OCI-LY1 (cell line): Measurements from ENCODE around the gene GNAI2.

ENCODE experiments used
- H2AFZ ChIP-seq: fragments of 200-600 bp; sonication (generic), shearing (Covaris generic); 2 replicates; pipeline ENCODE4 v1.6.0; 2014; ENCODE audit warnings: antibody characterized with exemption, mild to moderate bottlenecking, low read length
- H3F3A ChIP-seq: fragments of 200-600 bp; sonication (generic), shearing (Covaris generic); 2 replicates; pipeline ENCODE4 v1.6.0; 2014; ENCODE audit warnings: mild to moderate bottlenecking, antibody characterized with exemption, low read length, moderate library complexity; ENCODE audit not compliant: insufficient read depth
- H3K27ac ChIP-seq: fragments of 200-600 bp; sonication (generic); 2 replicates; pipeline ENCODE4 v1.5.1; 2014; ENCODE audit warnings: low read length, mixed run types, mild to moderate bottlenecking, low read depth; ENCODE audit not compliant: poor library complexity, severe bottlenecking
- H3K27me3 ChIP-seq: fragments of 200-600 bp; sonication (generic); 2 replicates; pipeline ENCODE4 v1.6.0; 2014; ENCODE audit warnings: antibody characterized with exemption, mild to moderate bottlenecking, low read length, moderate library complexity; ENCODE audit not compliant: insufficient read depth
- H3K36me3 ChIP-seq: fragments of 200-600 bp; sonication (generic); 2 replicates; pipeline ENCODE4 v1.6.1; 2014; ENCODE audit warnings: mild to moderate bottlenecking, antibody characterized with exemption, low read length, moderate library complexity, mixed read lengths; ENCODE audit not compliant: insufficient read depth
- H3K4me1 ChIP-seq: fragments of 200-600 bp; sonication (generic); 2 replicates; pipeline ENCODE4 v1.5.1; 2014; ENCODE audit warnings: mild to moderate bottlenecking, low read length, moderate library complexity; ENCODE audit not compliant: insufficient read depth, severe bottlenecking
- H3K4me2 ChIP-seq: fragments of 200-600 bp; sonication (generic), shearing (Covaris generic); 2 replicates; pipeline ENCODE4 v1.6.1; 2014; ENCODE audit warnings: low read length
- H3K4me3 ChIP-seq: fragments of 200-600 bp; sonication (generic); 2 replicates; pipeline ENCODE4 v1.5.1; 2014; ENCODE audit warnings: low read length, low read depth, mild to moderate bottlenecking, mixed read lengths; ENCODE audit not compliant: poor library complexity, severe bottlenecking
- H3K79me2 ChIP-seq: fragments of 200-600 bp; shearing (Covaris generic); 2 replicates; pipeline ENCODE4 v1.6.1; 2016; ENCODE audit warnings: mixed run types, low read length, mixed read lengths; ENCODE audit not compliant: insufficient read depth
- H3K9ac ChIP-seq: fragments of 200-600 bp; sonication (generic), shearing (Covaris generic); 2 replicates; pipeline ENCODE4 v1.6.1; 2014; ENCODE audit warnings: mild to moderate bottlenecking, low read length, mixed read lengths
- H3K9me2 ChIP-seq: fragments of 200-600 bp; sonication (generic), shearing (Covaris generic); 2 replicates; pipeline ENCODE4 v1.6.1; 2014; ENCODE audit warnings: low read depth, mild to moderate bottlenecking, low read length, mixed read lengths
- H3K9me3 ChIP-seq: fragments of 200-600 bp; shearing (Covaris generic); 2 replicates; pipeline ENCODE4 v1.6.1; 2014; ENCODE audit warnings: low read length, mixed read lengths
- H4K20me1 ChIP-seq: fragments of 200-600 bp; sonication (generic), shearing (Covaris generic); 2 replicates; pipeline ENCODE4 v1.6.0; 2016; ENCODE audit warnings: mild to moderate bottlenecking, low read length; ENCODE audit not compliant: insufficient read depth
- EZH2 ChIP-seq: fragments of 200-600 bp; sonication (generic), shearing (Covaris generic); IDR thresholded peaks from 2 replicates; pipeline ENCODE4 v1.8.0; 2017; ENCODE audit warnings: borderline replicate concordance, mixed run types, mild to moderate bottlenecking, antibody characterized with exemption, low read length, moderate library complexity, mixed read lengths
- TF ChIP-seq, protein P1 (sequence below): fragments of 200-600 bp; sonication (generic), shearing (Covaris generic); IDR thresholded peaks from 2 replicates; pipeline ENCODE4 v1.5.1; 2017; ENCODE audit warnings: mild to moderate bottlenecking, antibody characterized with exemption, low read length, moderate library complexity, mixed read lengths

The GNAI2 gene

DNA sequence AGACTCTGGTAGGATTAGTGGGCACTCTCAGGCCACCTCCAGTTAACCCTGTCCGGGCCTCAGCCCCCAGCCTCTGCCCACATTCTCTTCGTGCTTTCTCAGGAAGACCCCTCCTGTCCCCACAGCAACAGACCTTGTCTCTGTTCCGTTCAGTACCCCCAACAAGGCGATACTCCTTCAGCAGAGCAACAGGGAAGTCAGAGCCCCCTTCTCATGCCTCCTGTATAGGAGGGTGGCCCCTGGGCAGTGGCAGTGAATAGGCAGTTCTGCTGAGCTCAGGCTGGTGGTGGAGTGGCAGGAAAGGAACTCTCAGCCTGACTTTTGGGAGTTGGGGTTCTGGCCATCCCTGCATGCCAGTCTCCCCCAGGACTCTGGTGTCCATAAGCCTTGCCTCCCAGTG, 33.5 kb downstream of the GNAI2 start:
- H3K4me3 ChIP-seq = no peak overlapping the region
- no peak overlapping the region for H2AFZ ChIP-seq
- H3K27ac ChIP-seq = no peak overlapping the region
- H4K20me1 ChIP-seq = no peaks in the 10 kb centered on the region
- no peaks in the 10 kb centered on the region for H3K9me3 ChIP-seq
- H3K27me3 ChIP-seq = 0 out of 2 replicates have a peak, but pooled peaks cover 4% of the 10 kb centered on the region
- no peak overlapping the region for H3K9ac ChIP-seq
- H3F3A ChIP-seq = no peaks in the 10 kb centered on the region
- TF ChIP-seq EZH2 = no peak
- TF ChIP-seq, protein P1, sequence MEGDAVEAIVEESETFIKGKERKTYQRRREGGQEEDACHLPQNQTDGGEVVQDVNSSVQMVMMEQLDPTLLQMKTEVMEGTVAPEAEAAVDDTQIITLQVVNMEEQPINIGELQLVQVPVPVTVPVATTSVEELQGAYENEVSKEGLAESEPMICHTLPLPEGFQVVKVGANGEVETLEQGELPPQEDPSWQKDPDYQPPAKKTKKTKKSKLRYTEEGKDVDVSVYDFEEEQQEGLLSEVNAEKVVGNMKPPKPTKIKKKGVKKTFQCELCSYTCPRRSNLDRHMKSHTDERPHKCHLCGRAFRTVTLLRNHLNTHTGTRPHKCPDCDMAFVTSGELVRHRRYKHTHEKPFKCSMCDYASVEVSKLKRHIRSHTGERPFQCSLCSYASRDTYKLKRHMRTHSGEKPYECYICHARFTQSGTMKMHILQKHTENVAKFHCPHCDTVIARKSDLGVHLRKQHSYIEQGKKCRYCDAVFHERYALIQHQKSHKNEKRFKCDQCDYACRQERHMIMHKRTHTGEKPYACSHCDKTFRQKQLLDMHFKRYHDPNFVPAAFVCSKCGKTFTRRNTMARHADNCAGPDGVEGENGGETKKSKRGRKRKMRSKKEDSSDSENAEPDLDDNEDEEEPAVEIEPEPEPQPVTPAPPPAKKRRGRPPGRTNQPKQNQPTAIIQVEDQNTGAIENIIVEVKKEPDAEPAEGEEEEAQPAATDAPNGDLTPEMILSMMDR = no peak
- H3K4me1 ChIP-seq = peaks cover 6% of the 10 kb centered on the region
- no peaks in the 10 kb centered on the region for H3K79me2 ChIP-seq
- no peaks in the 10 kb centered on the region for H3K36me3 ChIP-seq
- H3K4me2 ChIP-seq = no peak overlapping the region
- no peaks in the 10 kb centered on the region for H3K9me2 ChIP-seq

DNA sequence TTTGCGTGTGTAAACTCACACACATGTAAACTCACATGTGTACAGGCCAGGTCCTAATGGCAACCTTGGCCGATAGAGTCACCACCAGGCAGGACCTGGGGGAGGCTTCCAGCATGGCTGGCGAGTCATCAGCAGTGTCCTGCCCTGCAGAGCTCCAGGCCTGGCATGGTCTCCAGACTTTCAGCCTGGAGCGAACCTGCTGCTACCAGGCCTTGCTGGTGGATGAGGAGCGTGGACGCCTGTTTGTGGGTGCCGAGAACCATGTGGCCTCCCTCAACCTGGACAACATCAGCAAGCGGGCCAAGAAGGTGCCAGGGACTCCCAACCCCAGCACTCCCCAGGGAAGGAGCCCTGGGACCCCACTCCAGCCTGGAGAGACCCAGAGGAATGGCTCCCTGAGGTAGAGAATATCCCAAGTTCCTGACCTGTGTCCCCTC, 34.0 kb downstream of the GNAI2 start:
- Histone ChIP-seq H3K27ac (no peak overlapping the region), H3K79me2 (no peaks in the 10 kb centered on the region), H4K20me1 (no peaks in the 10 kb centered on the region), H3K27me3 (0 out of 2 replicates have a peak, but pooled peaks cover 4% of the 10 kb centered on the region), H3K9ac (no peak overlapping the region), H3K4me3 (no peak overlapping the region), H3K4me1 (peaks cover 6% of the 10 kb centered on the region), H3K9me2 (no peaks in the 10 kb centered on the region), H3K36me3 (no peaks in the 10 kb centered on the region), H3K4me2 (no peak overlapping the region), H3K9me3 (no peaks in the 10 kb centered on the region), H2AFZ (no peak overlapping the region), H3F3A (no peaks in the 10 kb centered on the region)
- TF ChIP-seq, protein P1 = no peak

DNA sequence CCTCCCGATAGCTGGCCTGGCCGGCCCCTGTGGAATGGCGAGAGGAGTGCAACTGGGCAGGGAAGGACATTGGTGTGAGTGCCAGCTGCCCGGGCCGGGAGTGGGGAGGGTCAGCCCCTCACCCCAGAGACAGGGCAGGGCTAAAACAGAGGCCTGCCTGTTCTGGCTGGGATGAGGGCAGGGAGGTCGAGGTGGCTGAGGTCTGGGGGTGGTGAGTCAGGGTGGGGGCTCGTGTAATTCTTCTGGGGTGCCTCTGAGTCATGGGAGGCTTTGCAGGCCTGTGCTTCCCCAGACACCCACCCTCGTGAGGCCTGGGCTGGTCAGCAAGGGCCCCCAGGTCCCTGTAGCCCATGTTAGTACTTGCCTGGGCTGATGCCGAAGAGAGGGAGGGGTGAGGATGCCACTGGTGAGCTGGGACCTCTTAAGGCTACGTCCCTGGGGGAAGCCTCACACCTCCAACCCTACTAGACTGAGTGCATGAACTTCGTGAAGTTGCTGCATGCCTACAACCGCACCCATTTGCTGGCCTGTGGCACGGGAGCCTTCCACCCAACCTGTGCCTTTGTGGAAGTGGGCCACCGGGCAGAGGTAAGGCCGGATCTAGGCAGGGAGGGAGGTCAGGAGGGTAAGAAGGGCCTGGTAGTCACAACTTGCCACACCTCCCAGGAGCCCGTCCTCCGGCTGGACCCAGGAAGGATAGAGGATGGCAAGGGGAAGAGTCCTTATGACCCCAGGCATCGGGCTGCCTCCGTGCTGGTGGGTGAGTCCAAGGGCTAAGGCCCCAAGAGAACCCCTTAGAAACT, 34.6 kb downstream of the GNAI2 start:
- Histone ChIP-seq H3K4me2 (no peak overlapping the region), H4K20me1 (no peaks in the 10 kb centered on the region), H3K4me1 (peaks cover 6% of the 10 kb centered on the region), H3K27me3 (0 out of 2 replicates have a peak, but pooled peaks cover 4% of the 10 kb centered on the region), H3K9me3 (no peaks in the 10 kb centered on the region), H3K9ac (no peak overlapping the region), H2AFZ (no peak overlapping the region), H3F3A (no peaks in the 10 kb centered on the region), H3K9me2 (no peaks in the 10 kb centered on the region), H3K27ac (no peak overlapping the region), H3K36me3 (no peaks in the 10 kb centered on the region), H3K4me3 (no peak overlapping the region), H3K79me2 (no peaks in the 10 kb centered on the region)
- TF ChIP-seq EZH2 = no peak
